RPMI8226 (cell line): ENCODE data around the gene GHDC.
"Not testable (repeated sequence)": the region's sequence is repeated elsewhere in the genome, so short reads cannot be mapped to it uniquely, and the experiment has no call there.

ENCODE experiments used
- DNase-seq: peaks from one replicate; pipeline ENCODE4 v3.0.0-alpha.2; 2015

GHDC gene

DNA sequence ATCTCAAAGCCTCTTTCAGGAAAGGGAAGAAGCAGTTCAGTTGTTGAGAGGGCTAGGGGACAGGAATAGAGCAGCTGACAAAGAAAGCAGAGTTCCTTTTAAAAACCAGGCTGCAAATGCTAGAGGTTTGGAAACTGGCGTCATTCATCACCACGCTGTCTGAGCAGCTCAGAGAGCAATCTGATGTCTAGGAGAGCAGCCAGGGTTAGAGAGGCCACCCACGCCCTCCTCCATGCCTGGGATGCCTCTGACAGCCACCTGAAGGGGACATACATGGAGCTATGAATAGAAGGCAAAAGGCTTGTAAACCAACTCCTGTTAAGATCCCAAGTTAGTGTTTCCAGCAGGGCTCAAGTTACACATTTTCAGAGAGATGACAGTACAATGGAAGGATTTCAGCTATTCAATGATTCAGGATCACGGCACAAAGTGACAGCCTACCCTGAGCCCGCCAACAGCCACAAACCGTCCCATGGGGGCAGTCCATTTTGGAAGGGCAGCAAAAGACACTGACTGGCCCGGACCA is 51.9 kb downstream of the GHDC start:
- no peak for DNase-seq

DNA sequence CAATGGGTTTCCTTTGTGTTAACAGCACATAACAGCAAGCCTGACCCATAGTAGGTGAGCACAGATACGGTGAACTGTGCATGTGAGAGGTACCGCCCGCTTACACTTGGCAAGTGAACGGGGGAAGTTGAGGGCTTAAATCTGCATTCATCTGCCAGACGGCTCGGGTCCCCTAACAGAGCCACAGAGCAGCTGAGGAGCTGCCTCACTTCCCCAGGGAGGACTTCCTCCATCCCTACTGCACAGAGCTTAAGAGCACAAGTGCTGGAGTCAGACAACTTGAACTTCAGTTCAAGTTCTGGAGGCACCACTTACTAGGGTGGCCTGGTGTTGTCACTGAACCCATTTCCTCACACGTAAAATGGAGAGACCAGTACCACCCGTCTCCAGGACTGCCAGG is 52.9 kb downstream of the GHDC start:
- no peak for DNase-seq

DNA sequence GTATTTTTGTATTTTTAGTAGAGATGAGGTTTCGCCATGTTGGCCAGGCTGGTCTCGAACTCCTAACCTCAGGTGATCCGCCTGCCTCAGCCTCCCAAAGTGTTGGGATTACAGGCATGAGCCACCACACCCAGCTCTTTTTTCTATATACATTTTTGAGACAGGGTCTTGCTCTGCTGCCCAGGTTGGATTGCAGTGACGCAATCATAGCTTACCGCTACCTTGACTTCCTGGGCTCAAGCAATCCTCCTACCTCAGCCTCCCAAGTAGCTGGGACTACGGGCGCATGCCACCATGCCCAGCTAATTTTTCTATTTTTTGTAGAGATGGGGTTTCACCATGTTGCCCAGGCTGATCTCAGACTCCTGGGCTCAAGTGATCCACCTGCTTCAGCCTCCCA is 53.6 kb downstream of the GHDC start:
- not testable (repeated sequence) for DNase-seq
